ENCODE measurements around the gene PCYT2.

The PCYT2 gene

DNA sequence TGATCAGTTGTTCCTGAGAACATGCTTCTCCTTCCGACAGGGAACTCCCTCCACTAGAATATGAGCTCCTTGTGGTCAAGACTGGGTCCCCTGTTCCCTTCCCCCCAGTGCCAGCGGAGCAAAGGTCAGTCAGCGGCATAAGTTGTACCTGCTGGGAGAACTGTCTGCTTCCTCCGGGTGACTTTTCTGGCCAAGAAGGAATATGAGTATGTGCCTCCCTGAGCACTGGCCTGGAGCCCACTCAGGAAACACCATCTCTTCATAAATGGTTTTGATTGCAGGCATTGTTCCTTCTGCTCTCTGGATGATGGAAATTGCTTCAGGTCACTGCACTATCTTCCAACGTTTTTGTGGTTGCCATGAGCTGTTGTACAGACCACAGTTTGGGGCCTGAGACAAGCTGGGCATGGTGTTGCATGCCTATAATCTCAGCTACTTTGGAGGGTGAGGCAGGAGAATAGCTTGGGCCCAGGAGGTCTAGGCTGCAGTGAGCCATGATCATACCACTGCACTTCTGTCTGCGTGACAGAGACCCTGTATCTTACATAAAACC, 48.0 kb downstream of the PCYT2 start:
- 0 out of 2 replicates have a peak overlapping the region, but pooled peaks have one; percentile 96 for H3K27ac ChIP-seq
- TF ChIP-seq ZFX (IDR thresholded peaks at IDR 0.05) = no peak
- TF ChIP-seq, protein P1, sequence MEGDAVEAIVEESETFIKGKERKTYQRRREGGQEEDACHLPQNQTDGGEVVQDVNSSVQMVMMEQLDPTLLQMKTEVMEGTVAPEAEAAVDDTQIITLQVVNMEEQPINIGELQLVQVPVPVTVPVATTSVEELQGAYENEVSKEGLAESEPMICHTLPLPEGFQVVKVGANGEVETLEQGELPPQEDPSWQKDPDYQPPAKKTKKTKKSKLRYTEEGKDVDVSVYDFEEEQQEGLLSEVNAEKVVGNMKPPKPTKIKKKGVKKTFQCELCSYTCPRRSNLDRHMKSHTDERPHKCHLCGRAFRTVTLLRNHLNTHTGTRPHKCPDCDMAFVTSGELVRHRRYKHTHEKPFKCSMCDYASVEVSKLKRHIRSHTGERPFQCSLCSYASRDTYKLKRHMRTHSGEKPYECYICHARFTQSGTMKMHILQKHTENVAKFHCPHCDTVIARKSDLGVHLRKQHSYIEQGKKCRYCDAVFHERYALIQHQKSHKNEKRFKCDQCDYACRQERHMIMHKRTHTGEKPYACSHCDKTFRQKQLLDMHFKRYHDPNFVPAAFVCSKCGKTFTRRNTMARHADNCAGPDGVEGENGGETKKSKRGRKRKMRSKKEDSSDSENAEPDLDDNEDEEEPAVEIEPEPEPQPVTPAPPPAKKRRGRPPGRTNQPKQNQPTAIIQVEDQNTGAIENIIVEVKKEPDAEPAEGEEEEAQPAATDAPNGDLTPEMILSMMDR (conservative IDR thresholded peaks at IDR 0.05) = no peak

DNA sequence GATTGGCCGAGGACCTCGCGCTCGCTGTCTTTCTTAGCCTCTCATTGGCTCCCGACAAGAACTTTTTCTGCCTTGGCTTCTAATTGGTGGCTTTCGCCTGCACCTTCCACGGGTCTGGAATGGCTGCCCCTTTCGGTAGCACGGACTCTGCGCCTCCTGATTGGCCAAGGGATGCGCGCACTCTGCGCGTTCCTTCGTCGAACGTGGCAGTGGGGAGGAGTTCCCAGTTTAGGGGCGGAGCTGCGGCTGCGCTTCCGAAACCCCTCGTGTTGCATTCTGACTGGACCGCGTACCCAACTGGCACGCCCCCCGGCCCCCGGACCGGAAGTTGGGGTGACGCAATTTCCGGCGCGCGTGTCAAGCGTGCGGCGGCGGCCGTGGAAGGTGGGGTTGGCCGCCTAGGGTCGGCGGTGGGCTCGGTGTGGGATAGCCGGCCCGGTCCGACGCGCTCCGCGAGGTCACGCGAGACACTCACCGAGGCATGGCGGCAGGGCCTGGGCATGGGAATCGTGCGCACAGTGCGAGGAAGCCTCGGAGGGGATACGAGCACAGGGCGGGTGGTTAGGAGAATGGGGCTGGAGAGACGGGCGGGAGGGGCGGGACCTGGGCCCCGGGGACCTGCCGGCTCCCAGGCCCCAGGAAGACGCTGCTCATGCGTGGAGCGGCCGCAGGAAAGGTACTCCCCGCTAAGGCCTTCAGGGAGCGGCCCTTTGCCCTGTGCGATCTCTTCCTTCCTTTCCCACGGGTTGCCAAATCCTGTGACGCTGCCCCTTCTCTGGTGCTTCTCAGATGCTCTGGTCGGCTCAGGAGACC, 50.2 kb downstream of the PCYT2 start:
- peak overlapping the region; percentile 96 for H3K27ac ChIP-seq
- TF ChIP-seq, protein P1 (conservative IDR thresholded peaks at IDR 0.05) = no peak
- TF ChIP-seq ZFX (IDR thresholded peaks at IDR 0.05) = peak; percentile 73

DNA sequence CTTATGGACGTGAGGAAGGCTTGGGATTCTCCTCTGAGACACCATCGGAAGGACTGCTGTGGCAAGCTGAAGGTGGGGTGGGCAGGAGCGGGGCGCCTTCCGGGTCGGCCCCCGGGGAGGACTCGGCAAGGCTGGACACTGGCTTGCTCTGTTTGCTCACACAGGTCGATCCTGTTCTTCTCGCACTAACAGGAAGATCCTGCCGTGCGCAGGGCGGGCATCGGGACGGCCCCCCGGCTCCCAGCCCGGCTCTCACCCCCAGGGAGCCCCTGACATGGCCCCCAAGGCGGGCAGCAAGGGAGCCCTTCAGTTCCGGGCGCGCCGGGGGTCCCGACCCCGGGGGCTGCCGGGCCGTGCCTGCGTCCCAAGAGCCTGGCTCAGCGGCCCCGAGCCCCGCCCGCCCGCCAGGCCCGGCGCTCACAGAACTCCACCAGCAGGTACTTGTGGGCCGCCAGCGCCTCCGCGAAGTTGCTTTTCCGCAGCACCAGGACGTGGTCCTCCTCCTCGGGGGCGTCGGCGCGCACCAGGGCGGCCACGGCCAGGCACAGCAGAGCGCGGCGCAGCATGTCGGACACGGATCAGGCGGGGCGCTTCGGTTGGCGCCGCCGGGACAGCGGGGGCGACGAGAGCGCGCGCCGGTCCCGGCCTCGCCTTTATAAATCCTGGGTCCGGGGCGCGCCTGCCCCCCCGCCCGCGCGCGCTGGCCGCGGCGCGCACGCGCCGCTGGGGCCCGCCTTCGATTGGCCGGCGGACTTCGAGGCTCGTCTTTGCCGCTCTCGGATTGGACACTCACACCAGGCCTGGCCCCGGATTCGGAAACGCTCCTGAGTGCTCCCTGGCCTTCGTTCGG, 51.1 kb downstream of the PCYT2 start, which contains the start of gene P4HB:
Gene P4HB, minus strand, starts transcription at position 630 of the 850 bp plus-strand sequence. Its CDS starts 64 bp downstream, at position 566.
- TF ChIP-seq, protein P1 (conservative IDR thresholded peaks at IDR 0.05) = no peak
- peak; percentile 84; the same call in 1 of the 2 replicates for TF ChIP-seq ZFX (IDR thresholded peaks at IDR 0.05)
- peak within 1 kb of the TSS; percentile 96 for H3K27ac ChIP-seq

DNA sequence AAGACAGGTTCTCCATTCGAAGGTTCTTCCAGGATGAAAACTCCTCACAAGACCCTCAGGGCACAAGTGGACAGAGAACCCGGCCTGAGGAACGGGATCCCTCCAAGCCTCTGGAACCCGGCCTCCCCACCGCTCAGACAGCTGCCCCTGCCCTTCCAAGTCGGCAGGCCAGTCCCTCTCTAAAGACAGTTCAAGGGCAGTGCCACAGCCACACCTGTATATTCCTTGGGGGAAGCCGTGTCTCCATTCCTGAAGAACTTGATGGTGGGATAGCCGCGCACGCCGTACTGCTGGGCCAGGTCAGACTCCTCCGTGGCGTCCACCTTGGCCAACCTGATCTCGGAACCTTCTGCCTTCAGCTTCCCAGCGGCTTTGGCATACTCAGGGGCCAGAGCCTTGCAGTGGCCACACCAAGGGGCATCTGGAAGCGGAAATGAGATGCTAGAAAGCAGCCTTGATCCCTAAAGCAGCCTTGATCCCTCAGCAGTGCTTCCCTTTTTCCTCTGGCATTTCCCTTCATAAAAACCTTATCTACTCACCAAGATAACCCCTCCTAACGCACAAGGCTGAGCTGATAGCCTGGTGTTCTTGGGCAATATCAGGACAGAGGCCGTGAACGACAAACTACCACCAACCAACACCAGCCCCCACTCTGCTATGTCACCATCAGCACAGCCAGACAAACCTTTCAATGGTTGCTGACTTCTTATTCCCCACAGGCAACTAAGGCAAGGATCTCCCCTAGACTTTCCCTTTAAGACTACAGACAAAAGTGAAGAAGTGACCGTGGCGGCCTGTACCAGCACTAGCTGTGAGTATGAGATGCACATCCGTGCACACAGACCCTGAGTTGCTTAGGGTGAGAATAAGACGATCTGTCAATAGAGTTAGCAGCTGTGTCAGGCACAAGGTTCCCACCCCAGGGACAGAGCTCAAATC, 52.0 kb downstream of the PCYT2 start:
- TF ChIP-seq, protein P1 (conservative IDR thresholded peaks at IDR 0.05) = no peak
- no peak for TF ChIP-seq ZFX (IDR thresholded peaks at IDR 0.05)
- peak overlapping the region; percentile 96 for H3K27ac ChIP-seq

DNA sequence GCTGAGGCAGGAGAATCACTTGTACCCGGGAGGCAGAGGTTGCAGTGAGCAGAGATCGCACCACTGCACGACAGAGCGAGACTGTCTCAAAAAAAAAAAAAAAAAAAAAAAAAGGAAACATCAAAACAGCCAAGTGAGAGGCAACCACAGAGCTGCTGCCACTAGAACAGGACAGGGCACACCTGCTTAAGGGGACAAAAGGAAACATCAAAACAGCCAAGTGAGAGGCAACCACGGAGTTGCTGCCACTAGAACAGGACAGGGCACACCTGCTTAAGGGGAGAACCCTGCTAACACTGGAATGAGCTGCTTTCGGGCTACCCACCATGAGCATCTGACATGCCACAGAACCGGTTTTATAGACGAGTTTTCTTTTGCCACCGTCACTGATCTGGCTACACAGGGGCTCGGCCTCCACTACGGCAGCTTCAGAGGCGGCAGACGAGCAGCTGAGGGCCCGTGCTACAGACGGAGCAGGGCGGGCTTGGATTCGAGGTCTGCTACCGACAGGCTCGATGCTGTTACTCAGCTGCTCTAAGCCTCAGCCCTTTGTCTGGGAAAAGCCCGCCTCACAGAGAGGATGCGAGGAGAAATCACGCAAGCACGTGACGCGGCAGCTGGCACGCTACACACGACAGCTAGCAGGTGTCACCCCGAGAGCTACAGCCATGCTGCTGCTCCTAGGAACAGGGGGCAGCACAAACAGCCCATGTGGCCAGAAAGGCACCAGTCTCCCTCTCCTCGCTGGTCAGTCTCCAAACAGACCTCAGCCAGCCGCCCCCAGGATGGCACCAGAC, 52.8 kb downstream of the PCYT2 start:
- H3K27ac ChIP-seq = peak overlapping the region; percentile 96
- TF ChIP-seq, protein P1 (conservative IDR thresholded peaks at IDR 0.05) = no peak
- no peak for TF ChIP-seq ZFX (IDR thresholded peaks at IDR 0.05)
